Measurements from ENCODE around the gene MTHFS.
A peak's percentile ranks its signal among the peaks of the same experiment; 100 is the strongest.
"Not testable (repeated sequence)": the region's sequence is repeated elsewhere in the genome, so short reads cannot be mapped to it uniquely, and the experiment has no call there.

The MTHFS gene

GRCh38 chr15:79933231-79933630 is 36.4 kb upstream of the MTHFS start:
- CTCF ChIA-PET: no interaction called here
- no peak for DNase-seq (ENCODE audit: extremely low spot score)
- POLR2A ChIA-PET: interaction anchor here (3.9 kb wide), 1 partner anchor 10 kb away, joined by 21 read pairs; no protein-coding TSS in a partner anchor
- TF ChIP-seq PKNOX1 (IDR thresholded peaks at IDR 0.05) (no peak), ARNT (IDR thresholded peaks at IDR 0.05) (no peak), ELF4 (IDR thresholded peaks at IDR 0.05) (no peak), SP1 (IDR thresholded peaks at IDR 0.05) (no peak), SUZ12 (IDR thresholded peaks at IDR 0.05) (no peak), FOXM1 (IDR thresholded peaks at IDR 0.05; ENCODE audit: borderline replicate concordance) (no peak), TARDBP (IDR thresholded peaks at IDR 0.05) (no peak), HDGF (IDR thresholded peaks at IDR 0.05; ENCODE audit: borderline replicate concordance) (no peak), L3MBTL2 (conservative IDR thresholded peaks at IDR 0.05) (no peak), ZNF384 (IDR thresholded peaks at IDR 0.05) (no peak), FOXA1 (IDR thresholded peaks at IDR 0.05) (no peak), NFRKB (IDR thresholded peaks at IDR 0.05) (no peak), LEF1 (IDR thresholded peaks at IDR 0.05; ENCODE audit: borderline replicate concordance) (no peak), BHLHE40 (IDR thresholded peaks at IDR 0.05; ENCODE audit: borderline replicate concordance) (no peak), CTBP1 (IDR thresholded peaks at IDR 0.05; ENCODE audit: borderline replicate concordance) (no peak), FOXK2 (IDR thresholded peaks at IDR 0.05) (no peak)

- TF ChIP-seq L3MBTL2 (conservative IDR thresholded peaks at IDR 0.05) (no peak), TARDBP (IDR thresholded peaks at IDR 0.05) (no peak), CTBP1 (IDR thresholded peaks at IDR 0.05; ENCODE audit: borderline replicate concordance) (no peak), NFRKB (IDR thresholded peaks at IDR 0.05) (no peak), LEF1 (IDR thresholded peaks at IDR 0.05; ENCODE audit: borderline replicate concordance) (no peak), FOXA1 (IDR thresholded peaks at IDR 0.05) (no peak), HDGF (IDR thresholded peaks at IDR 0.05; ENCODE audit: borderline replicate concordance) (no peak)
- DNase-seq (ENCODE audit: extremely low spot score): no peak
- ChIA-PET POLR2A (interaction anchor here (3.9 kb wide), 1 partner anchor 9 kb away, joined by 21 read pairs; no protein-coding TSS in a partner anchor), CTCF (no interaction called here)
Measured at GRCh38 chr15:79932447-79932846, 35.6 kb upstream of the MTHFS start.

- ChIA-PET POLR2A (no interaction called here), CTCF (no interaction called here)
- no peak for DNase-seq (ENCODE audit: extremely low spot score)
- no peak for TF ChIP-seq BHLHE40 (IDR thresholded peaks at IDR 0.05; ENCODE audit: borderline replicate concordance)
- TF ChIP-seq FOXM1 (IDR thresholded peaks at IDR 0.05; ENCODE audit: borderline replicate concordance): no peak
- no peak for TF ChIP-seq L3MBTL2 (conservative IDR thresholded peaks at IDR 0.05)
- no peak for TF ChIP-seq ELF4 (IDR thresholded peaks at IDR 0.05)
- TF ChIP-seq SP1 (IDR thresholded peaks at IDR 0.05): no peak
Measured at GRCh38 chr15:79930516-79930915, 33.7 kb upstream of the MTHFS start.

GRCh38 chr15:79929412-79929811 is 32.6 kb upstream of the MTHFS start:
- CTCF ChIA-PET: no interaction called here
- POLR2A ChIA-PET: no interaction called here
- DNase-seq (ENCODE audit: extremely low spot score): no peak
- TF ChIP-seq ELF4 (IDR thresholded peaks at IDR 0.05): no peak
- no peak for TF ChIP-seq PKNOX1 (IDR thresholded peaks at IDR 0.05)
- no peak for TF ChIP-seq ZNF384 (IDR thresholded peaks at IDR 0.05)

GRCh38 chr15:79926116-79926515 is 29.3 kb upstream of the MTHFS start:
- POLR2A ChIA-PET; DNase-seq (ENCODE audit: extremely low spot score); CTCF ChIA-PET: not testable (repeated sequence)

GRCh38 chr15:79924379-79924778 is 27.6 kb upstream of the MTHFS start:
- CTCF ChIA-PET: no interaction called here
- POLR2A ChIA-PET: no interaction called here
- DNase-seq (ENCODE audit: extremely low spot score): no peak
- TF ChIP-seq L3MBTL2 (conservative IDR thresholded peaks at IDR 0.05) (no peak), HDGF (IDR thresholded peaks at IDR 0.05; ENCODE audit: borderline replicate concordance) (no peak), TARDBP (IDR thresholded peaks at IDR 0.05) (no peak), FOXA1 (IDR thresholded peaks at IDR 0.05) (no peak), ARNT (IDR thresholded peaks at IDR 0.05) (no peak), BHLHE40 (IDR thresholded peaks at IDR 0.05; ENCODE audit: borderline replicate concordance) (no peak), SUZ12 (IDR thresholded peaks at IDR 0.05) (no peak)

- TF ChIP-seq ELF4 (IDR thresholded peaks at IDR 0.05) (peak; percentile 12; the same call in 1 of the 2 replicates), CTBP1 (IDR thresholded peaks at IDR 0.05; ENCODE audit: borderline replicate concordance) (no peak), ZNF384 (IDR thresholded peaks at IDR 0.05) (no peak), L3MBTL2 (conservative IDR thresholded peaks at IDR 0.05) (peak; percentile 73)
- CTCF ChIA-PET: interaction anchor here (0.5 to 1.0 kb wide), 2 partner anchors 19 to 71 kb away, joined by 3 read pairs; no protein-coding TSS in a partner anchor
- POLR2A ChIA-PET: interaction anchor here (0.6 to 2.7 kb wide), 19 partner anchors 10 to 227 kb away, joined by 3 to 22 read pairs (median 5); partner anchors contain the start of genes MTHFS and ZFAND6
Measured at GRCh38 chr15:79923515-79924169, 26.8 kb upstream of the MTHFS start.

GRCh38 chr15:79923079-79923514 is 26.3 kb upstream of the MTHFS start:
- DNase-seq (ENCODE audit: extremely low spot score): peak; percentile 73
- POLR2A ChIA-PET: interaction anchor here (0.6 to 2.7 kb wide), 25 partner anchors 10 to 227 kb away, joined by 3 to 22 read pairs (median 5); partner anchors contain the start of genes MTHFS and ZFAND6
- CTCF ChIA-PET: interaction anchor here (0.5 to 1.0 kb wide), 2 partner anchors 19 to 70 kb away, joined by 3 read pairs; no protein-coding TSS in a partner anchor
- TF ChIP-seq FOXM1 (IDR thresholded peaks at IDR 0.05; ENCODE audit: borderline replicate concordance): no peak
- 0 out of 2 replicates have a peak, but pooled peaks have one; percentile 27 for TF ChIP-seq L3MBTL2 (conservative IDR thresholded peaks at IDR 0.05)

More at GRCh38 chr15:79923515-79924169, 26.8 kb upstream of the MTHFS start:
- DNase-seq (ENCODE audit: extremely low spot score): peak; percentile 99

Measured in HEK293T (cell line).